Karpas-422 (cell line): ENCODE results near the gene PDIA3. TPM values are rescaled to one million over a fixed set of nuclear protein-coding genes. Genes with fewer than 3 reads are reported as not detected.

ENCODE experiments used
- DNase-seq: peaks from one replicate; pipeline ENCODE4 v3.0.0-alpha.2; 2015
- H2AFZ ChIP-seq: fragments of 200-600 bp; sonication (generic); 2 replicates; pipeline ENCODE4 v1.6.1; 2014; ENCODE audit warnings: antibody characterized with exemption, low read length, mixed read lengths
- H3K27ac ChIP-seq: fragments of 200-600 bp; sonication (generic); 2 replicates; pipeline ENCODE4 v1.5.1; 2014; ENCODE audit warnings: mild to moderate bottlenecking, low read length, moderate library complexity
- H3K27me3 ChIP-seq: fragments of 200-600 bp; sonication (generic); 2 replicates; pipeline ENCODE4 v1.6.1; 2014; ENCODE audit warnings: low read length, mixed read lengths
- H3K36me3 ChIP-seq: fragments of 200-600 bp; sonication (generic); 2 replicates; pipeline ENCODE4 v1.6.1; 2014; ENCODE audit warnings: low read length, mixed read lengths; ENCODE audit not compliant: insufficient read depth
- H3K4me1 ChIP-seq: fragments of 200-600 bp; sonication (generic); 2 replicates; pipeline ENCODE4 v1.6.1; 2014; ENCODE audit warnings: mild to moderate bottlenecking, low read length, mixed read lengths
- H3K4me2 ChIP-seq: fragments of 200-600 bp; sonication (generic); 2 replicates; pipeline ENCODE4 v1.6.1; 2014; ENCODE audit warnings: low read length, low read depth, mild to moderate bottlenecking; ENCODE audit not compliant: poor library complexity, severe bottlenecking
- H3K4me3 ChIP-seq: fragments of 200-600 bp; sonication (generic); 2 replicates; pipeline ENCODE4 v1.5.1; 2014; ENCODE audit warnings: mild to moderate bottlenecking, antibody characterized with exemption, low read length, mixed read lengths
- H3K79me2 ChIP-seq: fragments of 200-600 bp; sonication (generic); 2 replicates; pipeline ENCODE4 v1.6.1; 2014; ENCODE audit warnings: mild to moderate bottlenecking, low read length, mixed read lengths
- H3K9ac ChIP-seq: fragments of 200-600 bp; sonication (generic); 2 replicates; pipeline ENCODE4 v1.6.0; 2014; ENCODE audit warnings: low read length
- H3K9me2 ChIP-seq: fragments of 200-600 bp; sonication (generic), shearing (Covaris generic); replicated peaks from 2 replicates; pipeline ENCODE4 v1.6.0; 2014; ENCODE audit warnings: mild to moderate bottlenecking, low read length, moderate library complexity; ENCODE audit not compliant: insufficient read depth
- H3K9me3 ChIP-seq: fragments of 300-700, 200-600 bp; sonication (generic); 2 replicates; pipeline ENCODE4 v1.6.1; 2014; ENCODE audit warnings: low read length, mixed read lengths
- H4K20me1 ChIP-seq: fragments of 200-600 bp; sonication (generic); 2 replicates; pipeline ENCODE4 v1.6.1; 2014; ENCODE audit warnings: mild to moderate bottlenecking, antibody characterized with exemption, low read length, low read depth; ENCODE audit not compliant: insufficient read depth
- total RNA-seq: library from RNA; depleted of rRNA; stranded (reverse); fragments of >200 nt; shearing (Covaris generic); gene quantifications from 2 replicates; pipeline ENCODE4 v1.2.3, GENCODE V29; 2014; ENCODE audit warnings: low replicate concordance

PDIA3 gene
- total RNA-seq, 1 experiment from 2014 or later = 198 TPM

GRCh38 chr15:43772624-43773023 is 26.4 kb downstream of the PDIA3 start:
- no peaks in the 10 kb centered on the region for H3K9me3 ChIP-seq
- H3K79me2 ChIP-seq = peaks cover 23% of the 10 kb centered on the region
- peak overlapping the region; percentile 16 for H3K4me2 ChIP-seq
- no peak overlapping the region for H3K4me3 ChIP-seq
- H3K9me2 ChIP-seq = no peaks in the 10 kb centered on the region
- peak; percentile 47 for DNase-seq
- no peaks in the 10 kb centered on the region for H3K27me3 ChIP-seq
- H3K27ac ChIP-seq = peak overlapping the region; percentile 99
- no peak overlapping the region for H2AFZ ChIP-seq
- peaks cover 66% of the 10 kb centered on the region for H3K36me3 ChIP-seq
- 0 out of 2 replicates have a peak overlapping the region, but pooled peaks have one; percentile 0 for H3K9ac ChIP-seq
- peaks cover 28% of the 10 kb centered on the region for H4K20me1 ChIP-seq
- peaks cover 69% of the 10 kb centered on the region for H3K4me1 ChIP-seq

DNA sequence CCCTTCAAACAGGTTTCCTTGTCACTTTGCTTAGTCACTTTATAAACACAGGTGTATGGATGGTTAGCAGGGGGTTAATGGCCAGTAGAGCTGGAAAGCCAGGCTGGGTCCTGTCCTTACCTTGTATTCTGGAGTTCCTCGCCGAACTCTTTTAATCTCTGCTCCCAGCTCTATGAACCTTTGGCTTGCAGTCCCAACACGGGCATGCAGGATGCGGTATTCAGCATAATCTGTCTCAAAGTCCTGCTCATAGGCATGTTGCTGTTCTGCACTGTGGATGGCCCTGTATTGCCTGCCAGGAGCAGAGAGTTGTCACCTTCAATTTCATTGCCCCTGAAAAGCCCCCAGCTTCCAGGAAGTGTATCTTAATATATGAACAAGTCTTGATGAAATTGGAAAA is 27.8 kb downstream of the PDIA3 start:
- DNase-seq = peak; percentile 54
- Histone ChIP-seq H3K9ac (peak overlapping the region; percentile 100), H3K27ac (peak overlapping the region; percentile 99), H4K20me1 (peaks cover 28% of the 10 kb centered on the region), H3K9me3 (no peaks in the 10 kb centered on the region), H3K4me3 (peak overlapping the region; percentile 96), H3K36me3 (peaks cover 58% of the 10 kb centered on the region), H3K79me2 (peaks cover 26% of the 10 kb centered on the region), H3K9me2 (no peaks in the 10 kb centered on the region), H3K4me2 (peak overlapping the region; percentile 95), H3K4me1 (peaks cover 74% of the 10 kb centered on the region), H3K27me3 (no peaks in the 10 kb centered on the region), H2AFZ (no peak overlapping the region)

DNA sequence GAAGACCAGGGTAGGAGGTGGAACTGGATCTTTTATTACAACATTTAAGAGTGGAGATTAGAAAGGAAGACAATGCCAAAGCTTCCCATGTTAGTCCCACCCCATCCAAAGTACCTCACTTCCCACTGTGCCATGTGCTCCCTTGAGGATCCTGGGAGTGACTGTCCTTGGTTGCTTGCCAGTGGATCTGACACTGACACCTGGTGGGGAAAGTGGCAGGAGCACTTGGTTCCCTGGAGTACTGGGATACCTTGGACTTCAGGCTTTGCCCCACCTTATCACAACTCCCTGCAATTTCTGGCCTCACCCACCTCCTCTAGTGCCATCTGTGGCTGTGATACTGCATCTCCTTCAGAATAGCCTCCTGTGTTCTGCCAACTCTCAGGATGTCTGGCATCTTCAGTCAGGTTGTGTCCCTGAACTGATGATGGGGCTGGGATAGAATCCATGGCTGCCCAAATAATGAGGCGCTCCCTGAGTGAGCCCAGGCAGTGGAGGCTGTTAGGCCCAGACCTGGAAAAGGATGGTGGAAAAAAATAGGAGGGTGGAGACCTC is 29.2 kb downstream of the PDIA3 start:
- Histone ChIP-seq H3K79me2 (peaks cover 26% of the 10 kb centered on the region), H3K9me3 (no peaks in the 10 kb centered on the region), H3K4me1 (peaks cover 67% of the 10 kb centered on the region), H3K9ac (peak overlapping the region; percentile 100), H2AFZ (no peak overlapping the region), H3K4me2 (peak overlapping the region; percentile 95), H3K4me3 (peak overlapping the region; percentile 96), H4K20me1 (peaks cover 28% of the 10 kb centered on the region), H3K27me3 (no peaks in the 10 kb centered on the region), H3K36me3 (peaks cover 46% of the 10 kb centered on the region), H3K27ac (peak overlapping the region; percentile 99), H3K9me2 (no peaks in the 10 kb centered on the region)
- peak; percentile 64 for DNase-seq

GRCh38 chr15:43776101-43776717 is 30.0 kb downstream of the PDIA3 start:
- H3K9me2 ChIP-seq = no peaks in the 10 kb centered on the region
- H3K27me3 ChIP-seq = no peaks in the 10 kb centered on the region
- H3K9me3 ChIP-seq = no peaks in the 10 kb centered on the region
- H3K36me3 ChIP-seq = peaks cover 41% of the 10 kb centered on the region
- no peak overlapping the region for H2AFZ ChIP-seq
- H3K9ac ChIP-seq = peak overlapping the region; percentile 100
- H3K4me2 ChIP-seq = peak overlapping the region; percentile 95
- H4K20me1 ChIP-seq = peaks cover 28% of the 10 kb centered on the region
- peak overlapping the region; percentile 96 for H3K4me3 ChIP-seq
- H3K4me1 ChIP-seq = peaks cover 65% of the 10 kb centered on the region
- DNase-seq = peak; percentile 99
- peaks cover 26% of the 10 kb centered on the region for H3K79me2 ChIP-seq
- peak overlapping the region; percentile 99 for H3K27ac ChIP-seq

DNA sequence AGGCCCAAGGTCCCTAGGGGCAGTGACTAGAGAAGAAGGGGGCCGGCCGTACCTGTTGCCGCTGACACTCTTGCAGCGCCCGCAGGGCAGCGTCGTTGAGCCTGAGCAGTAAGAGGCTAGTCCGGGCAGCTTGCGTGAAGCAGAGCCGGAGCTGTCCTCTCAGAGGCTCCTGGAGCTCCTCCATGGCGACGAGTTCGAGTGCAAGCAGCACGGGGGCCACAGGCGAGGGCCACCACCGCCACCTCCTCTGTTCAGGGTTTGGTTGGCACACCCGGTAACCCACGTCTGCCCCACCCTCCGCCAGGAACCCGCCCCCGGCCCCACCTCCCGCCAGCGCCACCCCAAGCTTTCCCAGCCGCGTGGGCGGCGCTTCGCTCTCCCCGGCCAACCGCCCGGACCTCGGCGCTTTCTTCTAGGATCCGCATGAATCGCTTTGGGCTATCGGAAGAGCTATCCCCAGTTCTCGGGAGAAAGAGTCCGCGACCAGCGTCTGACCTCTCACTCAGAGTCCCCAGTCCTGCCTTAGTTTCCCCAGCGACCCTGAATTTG is 30.6 kb downstream of the PDIA3 start, which contains the start of gene ELL3:
TSS of gene ELL3 (minus strand) at position 249 of the 549 bp plus-strand sequence. CDS start at position 184, 65 bp downstream.
- Histone ChIP-seq H3K4me1 (peaks cover 64% of the 10 kb centered on the region), H3K36me3 (peaks cover 35% of the 10 kb centered on the region), H3K4me3 (peak within 1 kb of the TSS; percentile 96), H3K4me2 (peak within 1 kb of the TSS; percentile 95), H3K9ac (peak within 1 kb of the TSS; percentile 100), H3K27ac (peak within 1 kb of the TSS; percentile 99), H3K9me3 (no peaks in the 10 kb centered on the region), H3K79me2 (peaks cover 26% of the 10 kb centered on the region), H2AFZ (no peak within 1 kb of the TSS; the same call in 1 of the 2 replicates), H3K9me2 (no peaks in the 10 kb centered on the region), H4K20me1 (peaks cover 25% of the 10 kb centered on the region), H3K27me3 (no peaks in the 10 kb centered on the region)
- peak; percentile 96 for DNase-seq

- Histone ChIP-seq H3K9ac (peak overlapping the region; percentile 100), H3K36me3 (peaks cover 29% of the 10 kb centered on the region), H3K4me2 (peak overlapping the region; percentile 95), H3K4me1 (peaks cover 64% of the 10 kb centered on the region), H3K4me3 (peak overlapping the region; percentile 96), H3K27ac (peak overlapping the region; percentile 99), H3K27me3 (no peaks in the 10 kb centered on the region), H2AFZ (no peak overlapping the region; the same call in 1 of the 2 replicates), H3K9me3 (no peaks in the 10 kb centered on the region), H4K20me1 (peaks cover 20% of the 10 kb centered on the region), H3K9me2 (no peaks in the 10 kb centered on the region), H3K79me2 (peaks cover 26% of the 10 kb centered on the region)
- peak; percentile 97 for DNase-seq
Observed at GRCh38 chr15:43777267-43777914, 31.2 kb downstream of the PDIA3 start.

- H3K36me3 ChIP-seq = peaks cover 18% of the 10 kb centered on the region
Observed at GRCh38 chr15:43779016-43779415, 32.8 kb downstream of the PDIA3 start.

DNA sequence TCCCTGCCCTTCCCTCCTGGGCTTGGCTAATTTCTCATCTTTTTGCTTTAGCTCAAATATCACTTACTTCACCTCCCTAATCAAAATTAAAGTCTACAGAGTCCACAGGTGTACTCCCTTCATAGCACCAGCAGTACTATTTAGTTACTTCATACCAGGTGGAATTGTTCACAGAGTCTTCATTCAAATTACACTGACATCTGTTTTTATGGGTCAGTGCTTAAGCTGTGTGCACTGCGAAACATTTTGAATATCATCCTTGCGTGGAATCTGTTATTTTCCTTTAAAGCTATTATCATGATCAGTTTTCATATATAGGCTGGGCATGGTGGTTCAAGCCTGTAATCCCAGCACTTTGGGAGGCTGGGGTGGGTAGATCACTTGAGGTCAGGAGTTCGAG is 43.2 kb downstream of the PDIA3 start:
- Histone ChIP-seq H4K20me1 (peaks cover 20% of the 10 kb centered on the region; the same call in 1 of the 2 replicates), H2AFZ (no peak overlapping the region), H3K79me2 (peaks cover 22% of the 10 kb centered on the region), H3K4me3 (no peak overlapping the region), H3K9me2 (no peaks in the 10 kb centered on the region), H3K4me2 (peak overlapping the region; percentile 65), H3K27ac (peak overlapping the region; percentile 98), H3K27me3 (no peaks in the 10 kb centered on the region), H3K9ac (peak overlapping the region; percentile 68), H3K9me3 (no peaks in the 10 kb centered on the region), H3K36me3 (peaks cover 23% of the 10 kb centered on the region), H3K4me1 (peaks cover 54% of the 10 kb centered on the region)
- DNase-seq = peak; percentile 94

More at GRCh38 chr15:43779016-43779415, 32.8 kb downstream of the PDIA3 start:
- Histone ChIP-seq H3K27me3 (no peaks in the 10 kb centered on the region), H3K79me2 (peaks cover 26% of the 10 kb centered on the region), H3K4me1 (peaks cover 50% of the 10 kb centered on the region), H3K27ac (peak overlapping the region; percentile 48; the same call in 1 of the 2 replicates), H4K20me1 (peaks cover 17% of the 10 kb centered on the region), H3K9me3 (no peaks in the 10 kb centered on the region), H2AFZ (no peak overlapping the region), H3K9ac (no peak overlapping the region), H3K4me2 (no peak overlapping the region), H3K4me3 (no peak overlapping the region), H3K9me2 (no peaks in the 10 kb centered on the region)
- DNase-seq = no peak
